Endothelial cell (in vitro differentiated cells): ENCODE measurements around the gene CHD6. TPM values are rescaled to one million over a fixed set of nuclear protein-coding genes. Genes with fewer than 3 reads are reported as not detected.

Experiments
- DNase-seq: peaks from one replicate; pipeline ENCODE4 v3.0.0; 2021; ENCODE audit warnings: low spot score
- H3K27ac Mint-ChIP-seq: one replicate; pipeline ENCODE4 v1.8.0; 2021; ENCODE audit warnings: mixed read lengths, inconsistent platforms; ENCODE audit not compliant: unreplicated experiment
- H3K27me3 Mint-ChIP-seq: one replicate; pipeline ENCODE4 v1.8.0; 2021; ENCODE audit warnings: mild to moderate bottlenecking, moderate library complexity, mixed read lengths, inconsistent platforms; ENCODE audit not compliant: unreplicated experiment
- H3K36me3 Mint-ChIP-seq: one replicate; pipeline ENCODE4 v1.8.0; 2021; ENCODE audit warnings: mild to moderate bottlenecking, low read depth, mixed read lengths, inconsistent platforms; ENCODE audit not compliant: unreplicated experiment
- H3K4me1 Mint-ChIP-seq: one replicate; pipeline ENCODE4 v1.8.0; 2021; ENCODE audit warnings: mild to moderate bottlenecking, mixed read lengths, inconsistent platforms; ENCODE audit not compliant: unreplicated experiment
- H3K4me3 Mint-ChIP-seq: one replicate; pipeline ENCODE4 v1.8.0; 2021; ENCODE audit warnings: mild to moderate bottlenecking, mixed read lengths, inconsistent platforms; ENCODE audit not compliant: unreplicated experiment
- H3K9me3 Mint-ChIP-seq: one replicate; pipeline ENCODE4 v1.8.0; 2021; ENCODE audit warnings: mixed read lengths, inconsistent platforms; ENCODE audit not compliant: unreplicated experiment
- CTCF ChIP-seq: fragments of 200-600 bp; sonication (generic); IDR thresholded peaks from one replicate; pipeline ENCODE4 v1.5.0; 2021; ENCODE audit warnings: antibody characterized with exemption; ENCODE audit not compliant: unreplicated experiment
- total RNA-seq: library from RNA; stranded (reverse); fragmentation: NEBNext Ultra II Directional; extraction: Animal tissue kit (Norgen Biotek cat#: 25700); gene quantifications from one replicate; pipeline ENCODE4 v1.2.1, GENCODE V29; 2021; ENCODE audit not compliant: unreplicated experiment

The CHD6 gene
- total RNA-seq, 1 donor from 2014 or later: 71.8 TPM

GRCh38 chr20:41476013-41476441, 142.2 kb downstream of the CHD6 start:
- no peak overlapping the region for H3K27ac Mint-ChIP-seq
- DNase-seq: no peak
- TF ChIP-seq CTCF: no peak

GRCh38 chr20:41475503-41475902, 142.7 kb downstream of the CHD6 start:
- H3K9me3 Mint-ChIP-seq: no peaks in the 10 kb centered on the region
- no peak overlapping the region for H3K4me3 Mint-ChIP-seq
- H3K27me3 Mint-ChIP-seq: no peaks in the 10 kb centered on the region
- no peak for DNase-seq
- peaks cover 7% of the 10 kb centered on the region for H3K4me1 Mint-ChIP-seq
- no peak overlapping the region for H3K27ac Mint-ChIP-seq
- H3K36me3 Mint-ChIP-seq: peaks cover 12% of the 10 kb centered on the region
- TF ChIP-seq CTCF: no peak

More at GRCh38 chr20:41476013-41476441, 142.2 kb downstream of the CHD6 start:
- peaks cover 8% of the 10 kb centered on the region for H3K36me3 Mint-ChIP-seq
- no peaks in the 10 kb centered on the region for H3K9me3 Mint-ChIP-seq
- H3K27me3 Mint-ChIP-seq: no peaks in the 10 kb centered on the region
- no peak overlapping the region for H3K4me3 Mint-ChIP-seq
- H3K4me1 Mint-ChIP-seq: peaks cover 9% of the 10 kb centered on the region

GRCh38 chr20:41470362-41471095, 147.6 kb downstream of the CHD6 start:
- Mint-ChIP-seq H3K4me1 (peaks cover 2% of the 10 kb centered on the region), H3K27me3 (no peaks in the 10 kb centered on the region), H3K9me3 (no peaks in the 10 kb centered on the region), H3K27ac (no peak overlapping the region), H3K36me3 (peaks cover 40% of the 10 kb centered on the region), H3K4me3 (peak overlapping the region; percentile 2)
- DNase-seq: no peak
- no peak for TF ChIP-seq CTCF

- Mint-ChIP-seq H3K4me1 (peaks cover 2% of the 10 kb centered on the region), H3K9me3 (no peaks in the 10 kb centered on the region), H3K27me3 (no peaks in the 10 kb centered on the region), H3K4me3 (no peak overlapping the region), H3K36me3 (peaks cover 47% of the 10 kb centered on the region), H3K27ac (no peak overlapping the region)
- no peak for DNase-seq
- TF ChIP-seq CTCF: no peak
Observed at GRCh38 chr20:41469868-41470267, 148.3 kb downstream of the CHD6 start.

- Mint-ChIP-seq H3K36me3 (peaks cover 51% of the 10 kb centered on the region), H3K4me3 (no peak overlapping the region), H3K27ac (no peak overlapping the region), H3K27me3 (no peaks in the 10 kb centered on the region), H3K4me1 (peaks cover 2% of the 10 kb centered on the region), H3K9me3 (no peaks in the 10 kb centered on the region)
- DNase-seq: no peak
- no peak for TF ChIP-seq CTCF
Observed at GRCh38 chr20:41468994-41469600, 149.1 kb downstream of the CHD6 start.
